ENCODE data around the gene ABCA3.

The ABCA3 gene

DNA sequence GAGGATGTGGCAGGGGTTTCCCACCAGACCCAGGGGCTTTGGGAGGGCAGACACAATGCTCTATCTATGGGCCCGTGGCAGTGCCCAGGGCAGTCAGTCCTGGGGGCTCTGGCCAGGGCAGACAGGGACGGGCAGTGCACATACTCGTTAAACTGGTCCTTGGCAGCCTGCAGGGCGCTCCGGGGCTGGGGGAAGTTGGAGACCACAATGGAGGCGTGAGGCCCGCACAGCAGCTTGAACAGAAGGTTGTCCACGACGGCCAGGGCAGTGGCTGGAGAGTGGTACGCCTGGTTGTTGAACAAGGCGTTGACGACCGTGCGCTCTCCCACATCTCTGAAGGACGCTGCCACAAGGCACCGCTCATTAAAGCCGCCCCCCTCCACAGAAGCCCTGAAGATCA is 54.0 kb downstream of the ABCA3 start:
- DNase-seq (ENCODE audit: insufficient read length, low spot score) (no peak), FAIRE-seq (no peak)
- no peak for TF ChIP-seq POLR2A (IDR thresholded peaks at IDR 0.05; ENCODE audit: low read depth, low read length)

GRCh38 chr16:2285731-2286191 is 54.8 kb downstream of the ABCA3 start:
- DNase-seq (ENCODE audit: insufficient read length, low spot score), result no peak
- TF ChIP-seq POLR2A (IDR thresholded peaks at IDR 0.05; ENCODE audit: low read depth, low read length), result no peak
- FAIRE-seq, result no peak

- TF ChIP-seq POLR2A (IDR thresholded peaks at IDR 0.05; ENCODE audit: low read depth, low read length), result no peak
- DNase-seq (ENCODE audit: insufficient read length, low spot score), result no peak
- FAIRE-seq, result no peak
Observed at GRCh38 chr16:2284797-2285576, 55.5 kb downstream of the ABCA3 start.

DNA sequence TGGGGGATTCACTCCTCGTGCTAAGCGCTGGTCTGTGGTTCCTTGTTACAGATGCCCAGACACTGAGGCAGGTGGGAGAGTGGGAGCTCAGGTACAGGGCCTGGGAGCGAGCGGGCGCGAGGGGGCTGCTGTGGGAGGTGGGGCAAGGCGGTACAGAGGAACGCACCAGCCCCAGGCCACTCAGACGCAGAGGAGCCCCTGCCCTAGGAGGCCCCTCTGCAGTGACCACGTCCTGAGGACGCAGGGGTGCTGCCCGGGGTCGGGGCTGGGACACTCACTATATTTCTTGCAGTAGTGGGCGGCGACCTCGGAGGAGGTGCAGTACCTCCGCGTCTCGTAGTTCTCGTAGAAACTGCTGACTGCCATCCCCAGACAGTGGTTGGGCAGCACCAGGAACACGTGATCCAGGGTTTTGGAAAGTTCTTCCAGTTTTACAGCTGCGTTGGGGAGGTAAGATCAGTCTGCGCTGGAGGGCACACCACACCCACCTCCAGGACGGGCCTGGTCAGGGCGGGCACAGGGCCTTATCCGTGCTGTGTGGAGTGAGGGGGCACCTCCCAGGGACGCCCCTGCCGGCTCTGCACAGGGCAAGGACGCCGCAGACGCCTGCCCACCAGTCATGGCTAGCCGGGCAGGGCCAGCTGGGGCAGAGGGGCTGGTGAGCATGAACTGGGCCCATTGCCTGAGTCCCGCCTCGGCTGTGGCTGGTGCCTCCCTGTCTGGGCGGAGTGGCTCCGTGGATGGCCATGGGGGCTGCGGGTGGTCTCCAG is 56.3 kb downstream of the ABCA3 start:
- TF ChIP-seq POLR2A (IDR thresholded peaks at IDR 0.05; ENCODE audit: low read depth, low read length), result no peak
- no peak for FAIRE-seq
- DNase-seq (ENCODE audit: insufficient read length, low spot score), result no peak

- FAIRE-seq, result no peak
- no peak for DNase-seq (ENCODE audit: insufficient read length, low spot score)
- no peak for TF ChIP-seq POLR2A (IDR thresholded peaks at IDR 0.05; ENCODE audit: low read depth, low read length)
Observed at GRCh38 chr16:2282866-2283555, 57.5 kb downstream of the ABCA3 start.

GRCh38 chr16:2282262-2282661 is 58.3 kb downstream of the ABCA3 start:
- DNase-seq (ENCODE audit: insufficient read length, low spot score), result no peak
- FAIRE-seq, result no peak
- no peak for TF ChIP-seq POLR2A (IDR thresholded peaks at IDR 0.05; ENCODE audit: low read depth, low read length)

GRCh38 chr16:2280981-2281542 is 59.5 kb downstream of the ABCA3 start:
- TF ChIP-seq POLR2A (IDR thresholded peaks at IDR 0.05; ENCODE audit: low read depth, low read length), result no peak
- no peak for FAIRE-seq
- DNase-seq (ENCODE audit: insufficient read length, low spot score), result no peak

DNA sequence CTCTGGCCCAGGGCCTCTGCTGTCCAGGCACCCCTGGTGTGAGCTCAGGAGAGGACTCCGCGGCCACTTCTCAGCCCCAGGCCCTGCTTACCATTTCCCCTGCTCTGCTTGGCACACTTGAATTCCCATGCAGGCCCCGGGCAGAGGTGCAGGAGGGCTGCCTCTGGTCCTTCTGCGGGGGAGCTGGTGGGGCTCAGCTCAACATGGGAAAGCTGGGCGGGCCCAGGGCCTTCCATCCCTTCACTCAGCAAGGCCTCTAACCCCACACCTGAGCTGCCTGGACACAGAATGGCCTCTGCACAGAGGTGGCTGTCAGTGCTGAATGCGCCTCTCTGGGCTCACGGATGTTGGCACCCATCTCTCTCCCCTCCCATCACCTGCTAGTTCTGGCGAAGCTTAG is 60.1 kb downstream of the ABCA3 start:
- TF ChIP-seq POLR2A (IDR thresholded peaks at IDR 0.05; ENCODE audit: low read depth, low read length), result no peak
- DNase-seq (ENCODE audit: insufficient read length, low spot score), result no peak
- FAIRE-seq, result no peak

DNA sequence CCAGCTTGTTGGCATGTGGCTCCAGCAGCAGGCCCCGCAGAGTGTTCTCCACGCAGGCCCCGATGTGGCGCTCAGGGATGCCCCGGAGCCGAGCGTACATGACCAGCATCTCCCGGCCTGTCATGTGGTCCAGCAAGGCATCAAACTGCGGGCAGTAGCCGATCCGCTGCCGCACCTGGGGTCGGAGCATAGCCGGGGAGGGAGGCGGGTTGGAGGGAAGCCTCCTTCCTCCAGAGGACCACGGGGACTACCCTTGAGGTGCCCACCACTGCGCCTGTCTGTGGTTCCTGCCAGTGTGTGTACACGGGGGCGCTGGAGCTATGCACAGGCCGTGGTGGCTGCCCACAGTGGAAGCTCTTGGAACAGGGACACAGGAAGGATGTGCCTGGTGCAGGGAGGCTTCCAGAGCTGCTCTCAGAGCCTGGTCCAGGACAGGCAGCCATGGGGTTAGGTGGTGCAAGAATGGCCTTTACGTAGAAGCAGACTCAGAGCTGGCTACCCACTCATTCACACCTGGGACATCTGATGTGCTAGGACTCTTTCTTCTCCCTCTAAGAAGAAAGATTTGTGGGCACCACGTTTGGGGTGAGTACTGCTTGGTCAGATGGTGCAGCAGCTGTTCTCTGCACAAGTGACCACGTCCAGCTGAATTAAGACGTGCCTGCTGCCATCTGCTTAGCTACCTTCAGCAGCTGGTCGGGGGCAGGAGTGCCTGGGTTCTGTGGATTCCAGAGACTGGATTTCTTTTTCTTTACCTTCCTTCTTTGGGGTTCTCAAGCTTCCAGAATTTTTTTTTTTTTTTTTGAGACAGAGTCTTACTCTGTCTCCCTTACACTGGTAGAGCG is 61.4 kb downstream of the ABCA3 start:
- no peak for TF ChIP-seq POLR2A (IDR thresholded peaks at IDR 0.05; ENCODE audit: low read depth, low read length)
- FAIRE-seq, result no peak
- DNase-seq (ENCODE audit: insufficient read length, low spot score), result no peak

DNA sequence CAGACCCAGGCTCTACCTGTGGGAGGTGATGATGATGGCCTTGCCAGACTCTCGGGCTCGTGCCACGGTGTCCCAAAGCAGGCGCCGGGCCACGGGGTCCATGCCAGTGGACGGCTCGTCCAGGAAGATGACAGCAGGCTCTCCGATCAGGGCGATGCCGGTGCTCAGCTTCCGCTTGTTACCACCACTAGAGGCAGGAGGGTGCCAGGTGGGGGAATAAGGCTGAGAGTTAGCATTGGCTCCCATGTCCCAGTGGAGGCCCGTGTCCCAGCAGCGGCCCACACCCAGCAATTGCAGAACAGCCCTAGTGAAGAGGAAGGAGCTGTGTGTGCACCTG is 62.3 kb downstream of the ABCA3 start:
- DNase-seq (ENCODE audit: insufficient read length, low spot score) (no peak), FAIRE-seq (no peak)
- no peak for TF ChIP-seq POLR2A (IDR thresholded peaks at IDR 0.05; ENCODE audit: low read depth, low read length)

- no peak for TF ChIP-seq POLR2A (IDR thresholded peaks at IDR 0.05; ENCODE audit: low read depth, low read length)
- FAIRE-seq, result no peak
- no peak for DNase-seq (ENCODE audit: insufficient read length, low spot score)
Observed at GRCh38 chr16:2277466-2278271, 62.9 kb downstream of the ABCA3 start.

DNA sequence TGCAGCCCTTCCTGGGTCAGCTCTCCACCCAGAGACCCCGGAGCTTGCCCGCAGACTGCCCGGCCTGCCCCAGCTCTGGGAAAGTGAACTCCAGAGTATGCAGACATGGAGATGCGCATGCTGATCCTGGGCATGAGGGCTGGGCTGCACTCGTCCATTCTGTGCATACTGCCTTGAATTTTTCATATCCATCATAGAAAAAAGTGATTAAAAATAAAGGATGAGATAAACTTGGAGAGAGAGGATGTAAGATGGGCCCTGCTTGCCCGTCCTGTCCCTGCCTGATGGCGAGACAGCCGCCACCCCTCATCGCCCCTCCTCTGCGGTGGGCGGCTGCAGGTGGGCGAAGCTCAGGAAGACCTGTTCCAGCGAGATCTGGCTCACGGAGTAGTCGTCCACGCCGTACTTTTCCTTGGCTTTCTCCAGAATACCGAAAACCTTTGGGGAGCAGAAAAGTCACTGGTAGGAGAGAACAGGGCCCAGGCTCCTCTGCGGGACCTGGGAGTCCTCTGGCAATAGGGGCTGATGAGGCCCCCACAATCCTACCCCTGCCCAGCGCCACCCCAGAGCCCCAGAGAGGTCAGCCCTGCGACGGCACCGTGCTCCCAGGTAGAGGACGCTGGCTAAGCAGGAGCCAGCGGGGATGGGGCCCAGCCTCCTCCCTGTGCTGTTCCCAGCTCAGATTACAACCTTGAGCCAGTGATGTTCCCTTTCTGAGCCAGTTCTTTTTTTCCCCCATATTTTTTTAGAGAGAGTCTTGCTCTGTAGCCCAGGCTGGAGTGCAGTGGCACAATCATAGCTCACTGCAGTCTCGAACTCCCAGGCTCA is 63.9 kb downstream of the ABCA3 start:
- FAIRE-seq (no peak), DNase-seq (ENCODE audit: insufficient read length, low spot score) (no peak)
- no peak for TF ChIP-seq POLR2A (IDR thresholded peaks at IDR 0.05; ENCODE audit: low read depth, low read length)
